KOPT-K1 (cell line): ENCODE results near the gene COL24A1.

Source experiments
- H3K27ac ChIP-seq: fragments of 200-600 bp; sonication (generic); 2 replicates; pipeline ENCODE4 v1.5.1; 2016; ENCODE audit warnings: antibody characterized with exemption, mild to moderate bottlenecking, low read depth, low read length; ENCODE audit not compliant: poor library complexity, severe bottlenecking
- H3K36me3 ChIP-seq: fragments of 200-600 bp; sonication (generic); 2 replicates; pipeline ENCODE4 v1.5.1; 2017; ENCODE audit warnings: antibody characterized with exemption, mild to moderate bottlenecking, low read length, moderate library complexity; ENCODE audit not compliant: insufficient read depth
- H3K9me3 ChIP-seq: fragments of 200-600 bp; sonication (generic); 2 replicates; pipeline ENCODE4 v1.5.1; 2017; ENCODE audit warnings: antibody characterized with exemption, low read length, mild to moderate bottlenecking; ENCODE audit not compliant: insufficient read depth, poor library complexity, severe bottlenecking

The COL24A1 gene

GRCh38 chr1:86156566-86157455 lies at the start of gene COL24A1:
TSS of gene COL24A1 (minus strand) at chr1:86156772. CDS start at chr1:86156396, 376 bp downstream.
- H3K27ac ChIP-seq, result no peak within 1 kb of the TSS
- no peaks in the 10 kb centered on the region for H3K36me3 ChIP-seq
- peaks cover 12% of the 10 kb centered on the region for H3K9me3 ChIP-seq

GRCh38 chr1:86205741-86206140 lies 49.2 kb upstream of the COL24A1 start:
- H3K36me3 ChIP-seq, result no peaks in the 10 kb centered on the region
- no peak overlapping the region for H3K27ac ChIP-seq
- H3K9me3 ChIP-seq, result no peaks in the 10 kb centered on the region

DNA sequence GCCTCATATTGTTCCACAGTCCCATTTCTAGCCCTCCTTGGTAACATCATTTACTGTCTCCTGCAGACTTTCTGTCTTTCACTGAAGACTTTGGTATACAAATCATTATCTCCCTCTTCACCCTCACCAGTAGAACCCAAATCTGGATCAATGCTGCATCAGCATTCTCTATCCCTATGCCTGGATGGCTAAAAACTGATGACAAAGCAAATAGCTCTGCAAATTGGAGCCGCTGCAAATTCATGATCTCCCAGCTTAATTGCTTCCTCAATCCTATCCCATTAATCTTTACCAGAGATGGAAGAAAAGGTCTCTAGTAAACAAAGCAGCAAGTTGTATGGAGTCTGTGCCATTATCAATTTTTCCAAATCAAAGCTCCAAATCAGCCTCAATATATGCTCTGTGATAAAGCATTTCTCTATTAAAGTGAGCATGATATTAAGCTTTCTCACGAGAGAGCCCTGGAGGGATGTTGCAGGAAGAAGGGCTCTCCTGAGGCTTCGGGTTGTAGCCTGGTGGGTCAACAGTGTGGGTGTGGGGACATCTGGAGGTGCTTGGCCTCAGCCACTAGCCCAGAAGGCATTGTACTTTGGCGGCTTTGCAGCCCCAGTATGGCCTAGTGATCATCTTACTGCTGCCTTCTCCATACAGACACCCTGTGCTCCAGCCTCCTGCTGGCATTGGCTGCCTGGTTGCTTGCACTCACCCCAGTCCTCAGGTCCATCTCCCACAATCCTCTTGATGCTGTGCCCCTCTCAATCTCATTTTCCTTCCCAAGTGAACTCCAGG lies 46.2 kb upstream of the COL24A1 start:
- no peak overlapping the region for H3K27ac ChIP-seq
- no peaks in the 10 kb centered on the region for H3K9me3 ChIP-seq
- no peaks in the 10 kb centered on the region for H3K36me3 ChIP-seq

GRCh38 chr1:86201311-86201710 lies 44.7 kb upstream of the COL24A1 start:
- H3K27ac ChIP-seq, result no peak overlapping the region

GRCh38 chr1:86200901-86201300 lies 44.3 kb upstream of the COL24A1 start:
- Histone ChIP-seq H3K9me3 (no peaks in the 10 kb centered on the region), H3K36me3 (no peaks in the 10 kb centered on the region), H3K27ac (no peak overlapping the region)

More at GRCh38 chr1:86201311-86201710, 44.7 kb upstream of the COL24A1 start:
- Histone ChIP-seq H3K36me3 (no peaks in the 10 kb centered on the region), H3K9me3 (no peaks in the 10 kb centered on the region)

DNA sequence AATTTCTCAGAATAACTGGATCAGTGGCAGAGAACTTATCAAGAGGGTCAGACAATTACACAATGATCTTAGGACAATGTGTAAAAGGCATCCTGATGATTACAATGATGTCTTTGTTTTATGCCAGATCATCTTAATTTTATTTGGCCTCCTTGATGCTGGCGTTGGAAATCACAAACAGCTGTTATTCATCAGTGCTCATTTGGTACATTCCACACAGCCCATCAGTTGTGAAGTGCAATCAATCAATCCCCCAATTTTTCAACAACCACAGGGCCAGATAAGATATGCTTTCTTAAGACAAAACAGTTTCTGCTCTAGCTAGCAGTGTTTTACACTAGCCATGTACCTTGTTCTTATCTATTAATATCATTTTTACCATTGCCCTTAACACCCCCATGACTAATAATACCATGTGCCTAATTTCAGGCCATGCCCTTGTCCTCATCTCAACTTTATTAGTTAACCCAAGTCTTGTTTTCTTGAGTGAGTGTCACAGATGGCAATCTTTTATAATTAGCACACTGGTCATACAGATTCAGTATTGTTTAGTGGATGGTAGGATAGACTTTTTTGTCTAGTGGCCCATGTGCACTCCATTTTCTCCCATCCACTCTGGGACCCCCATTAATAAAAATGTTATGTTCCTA lies 40.8 kb upstream of the COL24A1 start:
- no peak overlapping the region for H3K27ac ChIP-seq
- no peaks in the 10 kb centered on the region for H3K9me3 ChIP-seq
- H3K36me3 ChIP-seq, result no peaks in the 10 kb centered on the region

DNA sequence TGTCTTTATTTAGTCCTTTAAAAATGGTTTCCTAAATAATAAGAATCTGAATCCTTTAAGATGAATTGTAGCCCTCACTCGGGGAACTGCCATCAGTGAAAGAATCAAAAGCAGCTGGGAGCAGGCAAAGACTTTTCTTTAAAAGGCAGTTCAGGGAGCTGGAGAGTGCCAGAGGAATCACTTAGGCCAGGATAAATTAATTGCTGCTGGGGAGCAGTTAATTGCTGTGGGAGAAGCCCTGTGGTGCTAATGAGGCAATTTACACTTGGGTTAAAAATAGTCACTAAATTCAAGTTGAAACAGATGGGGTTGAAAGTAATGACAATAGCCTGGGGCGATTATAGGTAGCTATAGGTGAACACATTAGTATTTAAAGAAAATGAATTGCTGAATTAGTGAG lies 38.7 kb upstream of the COL24A1 start:
- Histone ChIP-seq H3K27ac (no peak overlapping the region), H3K9me3 (no peaks in the 10 kb centered on the region), H3K36me3 (no peaks in the 10 kb centered on the region)

GRCh38 chr1:86194491-86195034 lies 38.0 kb upstream of the COL24A1 start:
- Histone ChIP-seq H3K36me3 (no peaks in the 10 kb centered on the region), H3K9me3 (no peaks in the 10 kb centered on the region), H3K27ac (no peak overlapping the region)

- Histone ChIP-seq H3K9me3 (no peaks in the 10 kb centered on the region), H3K36me3 (no peaks in the 10 kb centered on the region), H3K27ac (no peak overlapping the region)
Observed at GRCh38 chr1:86192417-86192816, 35.8 kb upstream of the COL24A1 start.

DNA sequence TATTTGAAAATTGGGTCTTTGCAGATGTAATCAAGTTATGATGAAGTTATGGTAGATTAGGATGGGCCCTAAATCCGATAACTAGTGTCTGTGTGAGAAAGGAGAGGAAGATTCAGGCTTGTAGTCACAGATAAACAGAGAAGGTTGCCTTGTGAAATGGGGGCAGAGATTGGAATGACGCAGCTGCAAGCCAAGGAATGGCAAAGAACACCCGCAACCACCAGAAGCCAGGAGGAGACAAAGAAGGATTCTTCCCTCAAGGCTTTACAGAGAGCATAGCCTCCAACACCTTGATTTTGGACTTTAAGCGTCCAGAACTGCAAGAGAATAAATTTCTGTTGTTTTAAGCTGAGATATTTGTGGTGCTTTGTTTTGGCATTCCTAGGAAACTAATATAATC lies 35.4 kb upstream of the COL24A1 start:
- Histone ChIP-seq H3K27ac (no peak overlapping the region), H3K9me3 (no peaks in the 10 kb centered on the region), H3K36me3 (no peaks in the 10 kb centered on the region)

GRCh38 chr1:86190873-86191272 lies 34.3 kb upstream of the COL24A1 start:
- H3K36me3 ChIP-seq, result no peaks in the 10 kb centered on the region
- H3K27ac ChIP-seq, result no peak overlapping the region
- H3K9me3 ChIP-seq, result no peaks in the 10 kb centered on the region

GRCh38 chr1:86184426-86184825 lies 27.9 kb upstream of the COL24A1 start:
- Histone ChIP-seq H3K27ac (no peak overlapping the region), H3K36me3 (no peaks in the 10 kb centered on the region), H3K9me3 (no peaks in the 10 kb centered on the region)

GRCh38 chr1:86183810-86184209 lies 27.2 kb upstream of the COL24A1 start:
- H3K9me3 ChIP-seq, result no peaks in the 10 kb centered on the region
- no peak overlapping the region for H3K27ac ChIP-seq
- H3K36me3 ChIP-seq, result no peaks in the 10 kb centered on the region

DNA sequence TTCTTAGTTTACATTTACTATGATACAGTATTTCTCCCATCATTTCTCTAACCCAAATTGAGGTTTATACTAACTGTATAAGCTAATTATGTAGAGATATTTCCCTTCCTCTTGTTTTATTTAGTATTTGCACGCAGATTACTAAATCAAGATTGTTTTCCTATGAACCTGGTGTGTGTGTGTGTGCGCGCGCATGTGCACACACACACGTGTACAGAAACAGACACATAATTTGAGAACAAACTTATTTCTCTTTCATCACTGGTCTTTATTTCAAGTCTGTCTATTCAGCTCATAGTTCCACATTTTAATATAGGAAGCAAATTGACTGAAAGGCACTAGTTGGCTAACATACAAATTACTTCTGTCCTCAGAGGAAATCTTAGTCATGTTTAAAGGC lies 19.7 kb upstream of the COL24A1 start:
- H3K36me3 ChIP-seq, result no peaks in the 10 kb centered on the region
- H3K27ac ChIP-seq, result no peak overlapping the region
- H3K9me3 ChIP-seq, result no peaks in the 10 kb centered on the region

- Histone ChIP-seq H3K27ac (no peak overlapping the region), H3K9me3 (no peaks in the 10 kb centered on the region), H3K36me3 (no peaks in the 10 kb centered on the region)
Observed at GRCh38 chr1:86175756-86176155, 19.2 kb upstream of the COL24A1 start.
